K562 (cell line): Measurements from ENCODE around the gene PTPRF. TPM values are rescaled to one million over a fixed set of nuclear protein-coding genes. Genes with fewer than 3 reads are reported as not detected.
A peak's percentile ranks its signal among the peaks of the same experiment; 100 is the strongest.

Experiments
- ATAC-seq: fragments of 200-7000 bp; cut with Tn5 transposase; 3 replicates; pipeline ENCODE4 v1.9.1; 2020; ENCODE audit warnings: moderate library complexity
- BruUV-seq: library from RNA; stranded (reverse); fragments of 400-500 nt; replicated peaks from 2 replicates; lab custom pipeline; 2021; lab: Mats Ljungman, UMichigan
- CTCF ChIA-PET: fragments of 300-600 bp; formaldehyde crosslinking; extraction: SDS; loops from one replicate; lab custom pipeline; 2021; ENCODE audit warnings: low intra/inter-chr PET ratio; lab: Yijun Ruan, JAX
- POLR2A ChIA-PET: fragments of 300-600, 350-650 bp; sonication (Branson Sonifier 250); formaldehyde crosslinking; extraction: SDS; loops from one replicate; lab custom pipeline; 2021; ENCODE audit warnings: antibody characterized with exemption, inconsistent platforms; lab: Yijun Ruan, JAX
- DNase-seq, 4 experiments: peaks; one replicate each; pipeline versions ENCODE4 v3.0.0 to v3.0.0-alpha.2; 2011 to 2018; ENCODE audit warnings: low spot score in 3 of 4, mixed read lengths in 3 of 4; ENCODE audit errors: extremely low read depth in 1 of 4
- FAIRE-seq: peaks from 2 replicates; lab custom pipeline; 2011; peaks lifted over from hg19 to GRCh38; lab: Jason Lieb, UNC
- H2AFZ ChIP-seq: 2 replicates; pipeline ENCODE4 v1.6.0; 2011; ENCODE audit warnings: low read depth, low read length, control low read depth, inconsistent platforms
- H3K27ac ChIP-seq: fragments of 200-600 bp; 3 replicates; pipeline ENCODE4 v1.8.0; 2011; ENCODE audit warnings: low read depth, mild to moderate bottlenecking, control low read depth, inconsistent platforms, low read length, moderate library complexity, mixed read lengths; ENCODE audit errors: extremely low read depth
- H3K27me3 ChIP-seq, 2 experiments: fragments of 300-600 bp in 1 of 2; 2 replicates in 1 of 2; 3 replicates in 1 of 2; pipeline versions ENCODE4 v1.6.0 to v1.8.0; 2011; ENCODE audit warnings: inconsistent platforms in 2 of 2, low read length in 2 of 2, mild to moderate bottlenecking in 1 of 2, mixed read lengths in 1 of 2, moderate library complexity in 1 of 2; ENCODE audit not compliant: control insufficient read depth in 2 of 2, insufficient read depth in 2 of 2
- H3K36me3 ChIP-seq: fragments of 300-600 bp; 3 replicates; pipeline ENCODE4 v1.8.0; 2011; ENCODE audit warnings: mild to moderate bottlenecking, low read length, inconsistent platforms; ENCODE audit not compliant: control insufficient read depth, insufficient read depth
- H3K4me1 ChIP-seq, 2 experiments: fragments of 200-600 bp in 1 of 2; replicated peaks in 1 of 2; 2 replicates in 1 of 2; 3 replicates in 1 of 2; pipeline versions ENCODE4 v1.5.1 to v1.8.0; 2011; ENCODE audit warnings: inconsistent platforms in 2 of 2, low read length in 2 of 2, mild to moderate bottlenecking in 1 of 2, mixed read lengths in 1 of 2, moderate library complexity in 1 of 2; ENCODE audit not compliant: control insufficient read depth in 2 of 2, insufficient read depth in 2 of 2
- H3K4me2 ChIP-seq: 2 replicates; pipeline ENCODE4 v1.6.1; 2011; ENCODE audit warnings: low read length, control low read depth, inconsistent platforms, mixed read lengths; ENCODE audit not compliant: insufficient read depth
- H3K4me3 ChIP-seq: fragments of 200-600 bp; sonication (generic), shearing (Covaris generic); 2 replicates; pipeline ENCODE4 v1.5.1; 2016; ENCODE audit warnings: control low read depth, inconsistent platforms
- H3K79me2 ChIP-seq: fragments of 200-600 bp; 3 replicates; pipeline ENCODE4 v1.8.0; 2011; ENCODE audit warnings: low read length, inconsistent platforms; ENCODE audit not compliant: control insufficient read depth, insufficient read depth
- H3K9ac ChIP-seq, 2 experiments: 2 replicates each; pipeline versions ENCODE4 v1.6.0 to v1.6.1; 2011; ENCODE audit warnings: low read depth in 2 of 2, low read length in 2 of 2, control low read depth in 1 of 2, inconsistent platforms in 1 of 2, mild to moderate bottlenecking in 1 of 2, mixed read lengths in 1 of 2; ENCODE audit not compliant: insufficient read depth in 1 of 2
- H3K9me1 ChIP-seq: one replicate; pipeline ENCODE4 v1.6.0; 2011; ENCODE audit warnings: inconsistent platforms, mild to moderate bottlenecking, low read length, moderate library complexity; ENCODE audit not compliant: control insufficient read depth, insufficient read depth
- H3K9me3 ChIP-seq: replicated peaks from 2 replicates; pipeline ENCODE4 v1.5.1; 2011; ENCODE audit warnings: low read depth, low read length, inconsistent platforms; ENCODE audit not compliant: control insufficient read depth, insufficient read depth
- H4K20me1 ChIP-seq: replicated peaks from 2 replicates; pipeline ENCODE4 v1.6.1; 2011; ENCODE audit warnings: low read length, inconsistent platforms, mixed read lengths; ENCODE audit not compliant: control insufficient read depth, insufficient read depth
- AFF4 ChIP-seq: sonication (generic); formaldehyde crosslinking; IDR thresholded peaks from 2 replicates; pipeline ENCODE4 v1.8.0; 2023; ENCODE audit warnings: mild to moderate bottlenecking, missing genetic modification reagents
- CTBP1 ChIP-seq: fragments of 450-650 bp; IDR thresholded peaks from 2 replicates; pipeline ENCODE4 v1.6.1; 2016; ENCODE audit warnings: borderline replicate concordance
- ELF2 ChIP-seq: fragments of 250-450 bp; sonication (Bioruptor Pico); IDR thresholded peaks from 2 replicates; pipeline ENCODE4 v1.5.0; 2021; ENCODE audit warnings: mild to moderate bottlenecking
- ERF ChIP-seq: fragments of 450-650 bp; formaldehyde crosslinking; IDR thresholded peaks from 2 replicates; pipeline ENCODE4 v1.4.0; 2020; ENCODE audit warnings: mild to moderate bottlenecking, mixed read lengths
- GABPA ChIP-seq: fragments of 200-800 bp; sonication (Bioruptor generic); conservative IDR thresholded peaks from 2 replicates; pipeline ENCODE4 v1.6.1; 2016; ENCODE audit warnings: low read depth, missing genetic modification characterization, missing compliant biosample characterization
- GTF2A2 ChIP-seq: IDR thresholded peaks from 2 replicates; pipeline ENCODE4 v1.6.1; 2016; ENCODE audit warnings: mild to moderate bottlenecking, missing genetic modification characterization, missing compliant biosample characterization
- JUND ChIP-seq, 2 experiments: IDR thresholded peaks; 2 replicates in 1 of 2; 3 replicates in 1 of 2; pipeline ENCODE4 v1.6.1; 2011; ENCODE audit warnings: borderline replicate concordance in 2 of 2, low read depth in 2 of 2, low read length in 2 of 2, improper control_type of control experiment in 1 of 2, missing biosample characterization in 1 of 2, missing genetic modification characterization in 1 of 2, missing genetic modification reagents in 1 of 2
- MXI1 ChIP-seq: IDR thresholded peaks from 2 replicates; pipeline ENCODE4 v1.6.1; 2011; ENCODE audit warnings: low read depth, mild to moderate bottlenecking, improper control_type of control experiment, low read length
- PRPF4 ChIP-seq: fragments of 200-400 bp; formaldehyde crosslinking; IDR thresholded peaks from one replicate; pipeline ENCODE4 v1.6.1; 2017; ENCODE audit warnings: low read length, low read depth, mild to moderate bottlenecking; ENCODE audit not compliant: insufficient read depth, poor library complexity, severe bottlenecking
- RNF2 ChIP-seq: sonication (generic); IDR thresholded peaks from 2 replicates; pipeline ENCODE4 v1.6.1; 2016
- TAF9B ChIP-seq: fragments of 450-650 bp; IDR thresholded peaks from 2 replicates; pipeline ENCODE4 v1.6.1; 2018; ENCODE audit warnings: mild to moderate bottlenecking; ENCODE audit not compliant: partially characterized antibody
- TARDBP ChIP-seq: fragments of 450-650 bp; IDR thresholded peaks from 2 replicates; pipeline ENCODE4 v1.6.1; 2016
- ZBTB43 ChIP-seq: sonication (generic); formaldehyde crosslinking; IDR thresholded peaks from 2 replicates; pipeline ENCODE4 v1.8.0; 2023; ENCODE audit warnings: mild to moderate bottlenecking, missing genetic modification reagents
- ZNF57 ChIP-seq: fragments of 450-650 bp; formaldehyde crosslinking; IDR thresholded peaks from 2 replicates; pipeline ENCODE4 v1.4.0; 2020; ENCODE audit warnings: mild to moderate bottlenecking, moderate library complexity
- WGBS: fragments of 100-300 bp; shearing (Covaris generic); methylation state at CpG from one replicate; pipeline ENCODE4 v1.1.6; 2016; ENCODE audit warnings: low coverage, mixed read lengths; ENCODE audit not compliant: insufficient coverage; ENCODE audit errors: missing lambda C conversion rate; 5-methylcytosine and 5-hydroxymethylcytosine counted together
- in situ Hi-C: fragments of 300-500 bp; cut with MboI; formaldehyde crosslinking; loops from 4 replicates; pipeline ENCODE4 v1.15.0; 2018; ENCODE audit warnings: inconsistent platforms, mixed read lengths
- intact Hi-C: fragments of 100-400 bp; cut with micrococcal nuclease; formaldehyde crosslinking; loops from 2 replicates; pipeline ENCODE4 v1.14.2; 2022
- polyA plus RNA-seq, 8 experiments: library from polyadenylated mRNA; depleted of rRNA in 4 of 8; stranded (reverse) in 5 of 8; unstranded in 3 of 8; fragments of >200 nt; fragmentation: Nextera tagmentation in 2 of 8; fragmentation: Illumina TruSeq in 1 of 8; extraction: Ambion mirVana in 2 of 8; extraction: Trizol in 1 of 8; gene quantifications; 2 replicates each; pipeline versions ENCODE4 v1.2.1 to v1.2.3, GENCODE V29; 2011 to 2014; ENCODE audit warnings: inconsistent platforms in 1 of 8, missing spikeins in 1 of 8
- total RNA-seq, 7 experiments: library from RNA; depleted of rRNA in 6 of 7; stranded (reverse); fragments of >200 nt in 6 of 7; fragmentation: Illumina TruSeq in 2 of 7; extraction: Trizol in 2 of 7; gene quantifications; 2 replicates each; pipeline versions ENCODE4 v1.2.1 to v1.2.3, GENCODE V29; 2011 to 2021; ENCODE audit warnings: low replicate concordance in 1 of 7

PTPRF gene
- total and polyA plus RNA-seq, 9 of the 15 experiments (the other 6 are each of a cell fraction or from before 2014, with no cell fraction given): 0.13 to 4.3 (median 1.1) TPM

GRCh38 chr1:43546388-43547100 is 15.9 kb downstream of the PTPRF start (continued):
- TF ChIP-seq PRPF4 (no peak), GTF2A2 (tag) (no peak), ZBTB43 (no peak), GABPA (tag) (no peak), TARDBP (no peak)
- TF ChIP-seq, all 486 proteins: peak for 0

GRCh38 chr1:43547538-43548072 is 16.9 kb downstream of the PTPRF start:
- Histone ChIP-seq H3K4me1 (peaks cover 8 to 35% of the 10 kb centered on the region in 2 experiments; a peak in 4 of 5 replicates), H3K27ac (no peak overlapping the region), H3K4me2 (no peak overlapping the region), H3K36me3 (no peaks in the 10 kb centered on the region), H3K9me3 (no peaks in the 10 kb centered on the region), H3K79me2 (no peaks in the 10 kb centered on the region), H3K27me3 (peaks cover 8 to 59% of the 10 kb centered on the region in 2 experiments; a peak in 4 of 5 replicates), H3K4me3 (no peak overlapping the region), H4K20me1 (peaks cover 9% of the 10 kb centered on the region; the same call in 1 of the 2 replicates), H2AFZ (no peak overlapping the region), H3K9me1 (peaks cover 7% of the 10 kb centered on the region), H3K9ac (peak overlapping the region in 1 of 2 experiments; percentile 19; a peak in 1 of 4 replicates)
- WGBS: 49% methylated on average over 11 of the region's 11 CpGs
- ATAC-seq (no peak), DNase-seq (no peak), FAIRE-seq (no peak)
- no TSS peak for BruUV-seq
- in situ Hi-C loops: no loop called here
- intact Hi-C loops: no loop called here
- ChIA-PET POLR2A (interaction anchor here (0.5 to 1.5 kb wide), 5 partner anchors 10 to 159 kb away, joined by 3 to 4 read pairs (median 3); no protein-coding TSS in a partner anchor), CTCF (no interaction called here)
- TF ChIP-seq CTBP1 (no peak), AFF4 (CRISPR knock-in tag) (no peak), TAF9B (no peak), ZNF57 (CRISPR knock-in tag) (no peak), ERF (CRISPR knock-in tag) (no peak), ELF2 (CRISPR knock-in tag) (no peak), JUND (IDR thresholded peaks at IDR 0.05; ENCODE audit: borderline replicate concordance, low read depth, low read length) (no peak), JUND (tag; IDR thresholded peaks at IDR 0.05; ENCODE audit: borderline replicate concordance, low read depth, low read length) (no peak), RNF2 (no peak), MXI1 (no peak)
